HPDE6-E6E7 (cell line): ENCODE measurements around the gene MYRFL.
"Not testable (repeated sequence)": the region's sequence is repeated elsewhere in the genome, so short reads cannot be mapped to it uniquely, and the experiment has no call there.

Experiments used
- DNase-seq: peaks from one replicate; pipeline ENCODE4 v3.0.0; 2011; ENCODE audit warnings: missing footprints; ENCODE audit errors: extremely low spot score

Gene MYRFL

GRCh38 chr12:69843608-69844007 lies 18.6 kb downstream of the MYRFL start:
- DNase-seq = no peak

- no peak for DNase-seq
These were observed 19.4 kb downstream of the MYRFL start for GRCh38 chr12:69844416-69844815.

DNA sequence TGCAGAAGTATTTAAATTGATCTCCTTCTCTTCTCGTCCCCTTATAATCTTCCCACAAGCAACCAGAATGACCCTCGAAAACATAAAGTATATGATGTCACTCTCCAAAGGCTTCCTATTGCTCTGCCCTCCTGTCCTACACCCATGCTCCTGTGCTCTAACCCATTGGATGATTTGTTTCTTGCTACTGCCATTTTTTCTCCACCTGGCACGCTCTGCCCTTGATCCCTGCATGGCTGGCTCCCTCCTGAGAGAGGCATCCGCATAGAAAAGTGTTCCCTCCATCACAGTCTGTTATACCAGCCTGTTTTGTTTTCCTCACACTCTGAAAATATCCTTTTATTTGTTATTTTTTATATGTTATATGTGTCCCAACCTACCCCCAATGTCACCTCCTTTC lies 19.8 kb downstream of the MYRFL start:
- no peak for DNase-seq

GRCh38 chr12:69846976-69847375 lies 21.9 kb downstream of the MYRFL start:
- no peak for DNase-seq

- no peak for DNase-seq
These were observed 26.9 kb downstream of the MYRFL start for GRCh38 chr12:69851976-69852375.

DNA sequence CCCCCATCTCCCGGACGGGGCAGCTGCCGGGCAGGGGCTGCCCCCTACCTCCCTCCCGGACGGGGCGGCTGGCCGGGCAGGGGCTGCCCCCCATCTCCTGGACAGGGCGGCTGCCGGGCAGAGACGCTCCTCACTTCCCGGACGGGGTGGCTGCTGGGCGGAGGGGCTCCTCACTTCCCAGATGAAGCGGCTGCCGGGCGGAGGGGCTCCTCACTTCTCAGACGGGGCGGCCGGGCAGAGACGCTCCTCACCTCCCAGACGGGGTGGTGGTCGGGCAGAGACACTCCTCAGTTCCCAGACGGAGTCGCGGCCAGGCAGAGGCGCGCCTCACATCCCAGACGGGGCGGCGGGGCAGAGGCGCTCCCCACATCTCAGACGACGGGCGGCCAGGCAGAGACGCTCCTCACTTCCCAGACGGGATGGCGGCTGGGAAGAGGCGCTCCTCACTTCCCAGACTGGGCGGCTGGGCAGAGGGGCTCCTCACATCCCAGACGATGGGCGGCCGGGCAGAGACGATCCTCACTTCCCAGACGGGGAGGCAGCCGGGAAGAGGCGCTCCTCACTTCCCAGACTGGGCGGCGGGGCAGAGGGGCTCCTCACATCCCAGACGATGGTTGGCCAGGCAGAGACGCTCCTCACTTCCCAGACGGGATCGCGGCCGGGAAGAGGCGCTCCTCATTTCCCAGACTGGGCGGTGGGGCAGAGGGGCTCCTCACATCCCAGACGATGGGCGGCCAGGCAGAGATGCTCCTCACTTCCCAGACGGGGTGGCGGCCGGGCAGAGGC lies 28.3 kb downstream of the MYRFL start:
- not testable (repeated sequence) for DNase-seq

DNA sequence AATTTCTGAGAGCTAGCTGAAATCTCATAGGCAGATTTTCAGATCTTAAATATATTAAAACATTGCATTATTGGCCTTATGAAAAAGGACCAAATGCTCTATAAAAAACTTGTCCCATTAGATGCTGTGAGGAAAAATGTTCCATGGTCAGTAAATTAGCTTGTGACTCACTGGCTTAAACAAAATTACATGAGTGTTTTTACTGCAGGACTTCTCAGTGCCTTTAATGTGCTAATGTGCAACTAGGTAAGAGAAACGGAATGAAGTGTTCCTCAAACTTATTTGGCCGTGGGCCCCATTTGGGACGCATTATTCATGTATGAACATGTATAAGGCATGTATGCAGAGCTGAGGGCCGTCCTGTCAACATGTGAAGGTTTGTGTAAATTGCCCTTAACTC lies 41.7 kb downstream of the MYRFL start:
- no peak for DNase-seq

- DNase-seq = no peak
These were observed 43.7 kb downstream of the MYRFL start for GRCh38 chr12:69868695-69869094.

- no peak for DNase-seq
These were observed 47.8 kb downstream of the MYRFL start for GRCh38 chr12:69872804-69873203.

GRCh38 chr12:69873429-69873828 lies 48.4 kb downstream of the MYRFL start:
- peak; percentile 33 for DNase-seq

DNA sequence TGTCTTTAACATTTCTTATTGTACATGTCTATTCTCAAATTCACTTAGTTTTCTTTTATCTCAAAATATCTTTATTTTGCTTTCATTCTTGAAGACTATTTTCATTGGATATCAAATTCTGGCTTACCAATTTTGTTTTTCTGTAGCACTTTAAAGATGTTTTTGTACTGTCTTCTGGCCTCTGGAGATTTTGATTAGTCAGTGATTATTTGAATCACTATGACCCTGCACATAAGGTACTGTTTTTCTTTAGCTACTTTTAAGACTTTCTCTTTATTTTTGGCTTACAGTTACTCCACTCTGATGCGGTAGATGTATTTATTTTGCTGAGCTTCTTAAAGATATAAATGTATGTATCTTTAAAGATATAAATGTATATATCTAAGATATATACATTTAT lies 49.6 kb downstream of the MYRFL start:
- DNase-seq = no peak

DNA sequence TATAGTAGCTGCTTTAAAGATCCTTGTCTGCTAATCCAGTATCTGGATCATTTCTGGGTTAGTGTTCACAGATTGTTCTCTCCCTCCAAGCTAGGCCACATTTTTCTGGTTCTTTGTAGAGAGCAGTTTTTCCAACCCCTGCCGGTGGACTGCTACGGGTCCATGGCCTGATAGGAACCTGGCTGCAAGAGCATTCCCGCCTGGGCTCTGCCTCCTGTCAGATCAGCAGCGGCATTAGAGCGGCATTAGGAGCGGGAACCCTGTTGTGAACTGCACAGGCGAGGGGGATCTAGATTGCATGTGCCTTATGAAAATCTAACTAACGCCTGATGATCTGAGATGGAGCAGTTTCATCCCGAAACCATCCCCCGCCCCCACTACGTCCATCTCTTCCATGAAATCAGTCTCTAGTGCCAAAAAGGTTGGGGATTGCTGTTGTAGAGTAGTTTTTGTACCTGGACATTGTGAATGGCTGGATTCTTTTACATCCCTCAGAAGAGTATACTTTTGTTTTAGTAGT lies 50.4 kb downstream of the MYRFL start:
- no peak for DNase-seq

DNA sequence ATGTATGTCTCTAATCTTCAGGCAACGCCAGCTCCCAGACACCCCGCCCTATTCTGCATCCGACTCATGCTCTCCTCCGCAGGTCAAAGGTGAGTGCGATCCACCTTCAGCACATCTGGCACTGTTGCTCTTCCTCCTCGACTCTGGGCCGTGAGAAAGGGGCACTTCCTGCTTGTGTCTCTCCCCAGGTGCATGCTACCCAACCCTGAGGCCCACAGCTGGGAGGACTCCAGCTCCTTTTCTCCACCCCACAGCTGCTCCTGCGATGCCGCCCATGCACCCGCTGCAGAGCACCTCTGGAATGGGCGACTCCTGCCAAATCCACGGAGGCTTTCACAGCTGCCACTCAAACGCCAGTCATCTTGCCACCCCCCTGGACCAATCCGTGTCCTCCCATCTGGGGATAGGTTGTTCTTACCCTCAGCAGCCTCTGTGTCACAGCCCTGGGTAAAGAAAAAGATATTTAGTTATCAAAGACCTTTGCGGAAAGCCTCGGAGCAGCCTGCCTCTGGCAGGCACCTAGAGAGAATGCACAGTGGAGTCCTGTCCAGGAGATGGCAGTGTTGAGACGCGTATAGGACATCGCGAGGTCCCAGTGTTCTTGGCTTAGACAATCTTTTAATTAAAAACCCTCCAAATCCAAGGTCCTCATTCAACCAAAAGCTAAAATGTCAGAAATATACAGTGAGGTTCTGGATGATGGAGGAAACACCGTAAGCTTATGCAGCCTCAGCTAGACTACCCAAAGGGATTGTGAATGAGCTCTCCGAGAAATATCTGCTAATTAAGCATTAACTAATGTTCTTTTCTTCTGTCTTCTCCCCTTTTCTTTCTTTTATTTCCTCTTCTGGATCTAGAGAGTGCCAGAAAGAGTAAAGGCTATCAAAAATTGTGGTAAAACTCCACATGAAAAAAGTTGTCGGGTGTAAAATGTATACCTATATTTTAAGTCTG lies 54.3 kb downstream of the MYRFL start:
- DNase-seq = peak; percentile 73

GRCh38 chr12:69880571-69880970 lies 55.5 kb downstream of the MYRFL start:
- DNase-seq = no peak

DNA sequence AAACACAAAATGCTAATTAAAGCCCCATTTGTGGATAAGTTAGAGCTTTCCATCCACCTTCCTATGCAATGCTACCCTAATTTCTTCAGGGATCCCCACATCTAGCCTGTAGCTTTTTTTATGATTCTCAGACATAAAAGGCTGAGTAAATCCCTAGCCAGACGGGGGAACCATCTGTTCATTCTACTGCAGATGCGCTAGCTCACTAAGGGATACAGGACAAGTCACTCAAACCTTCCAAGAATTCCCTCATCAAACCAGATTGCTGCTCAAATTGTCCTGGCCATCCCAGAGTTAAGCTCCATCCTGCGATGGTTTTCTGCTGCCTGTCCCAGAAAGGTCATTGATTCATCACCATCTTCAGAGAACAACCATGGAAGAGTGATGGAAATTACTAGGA lies 56.7 kb downstream of the MYRFL start:
- no peak for DNase-seq

DNA sequence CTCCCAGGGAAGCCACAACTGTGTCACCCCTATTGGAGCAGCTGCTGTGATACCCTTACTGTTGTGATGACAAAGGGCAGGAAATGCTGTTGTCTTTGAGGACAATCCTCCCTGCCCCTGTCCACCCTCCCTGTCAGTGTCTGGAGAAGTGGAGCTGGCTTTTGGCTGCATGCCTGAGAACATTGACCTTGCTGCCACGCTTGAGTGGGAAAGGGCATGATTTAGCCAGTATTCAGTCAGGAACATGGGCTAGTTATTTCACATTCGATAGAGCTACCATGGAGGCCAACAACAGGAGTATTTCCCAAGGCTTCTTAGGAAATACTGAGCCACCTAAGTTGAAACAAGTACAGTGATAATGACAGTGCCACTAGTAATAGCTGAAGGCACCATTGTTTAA lies 59.4 kb downstream of the MYRFL start:
- no peak for DNase-seq

DNA sequence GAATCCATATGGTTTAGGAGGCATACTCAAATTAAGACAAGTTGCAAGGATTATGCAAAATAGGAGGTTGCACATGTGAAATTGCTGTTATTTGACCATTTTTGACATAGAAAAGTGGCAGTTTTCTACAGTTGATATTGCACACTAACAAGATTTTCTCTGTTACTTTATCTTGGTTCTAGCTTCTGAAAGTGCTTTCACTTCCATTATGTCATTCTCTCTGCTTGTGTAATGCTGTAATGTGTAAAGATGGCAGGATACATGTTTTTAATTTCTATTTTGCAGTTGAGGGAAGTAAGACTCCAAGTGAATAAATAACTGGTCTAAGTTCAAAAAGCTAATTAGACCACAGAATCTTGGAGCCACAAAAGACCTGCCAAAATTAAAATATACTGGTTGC lies 60.6 kb downstream of the MYRFL start:
- no peak for DNase-seq

- no peak for DNase-seq
These were observed 61.1 kb downstream of the MYRFL start for GRCh38 chr12:69886109-69886508.

DNA sequence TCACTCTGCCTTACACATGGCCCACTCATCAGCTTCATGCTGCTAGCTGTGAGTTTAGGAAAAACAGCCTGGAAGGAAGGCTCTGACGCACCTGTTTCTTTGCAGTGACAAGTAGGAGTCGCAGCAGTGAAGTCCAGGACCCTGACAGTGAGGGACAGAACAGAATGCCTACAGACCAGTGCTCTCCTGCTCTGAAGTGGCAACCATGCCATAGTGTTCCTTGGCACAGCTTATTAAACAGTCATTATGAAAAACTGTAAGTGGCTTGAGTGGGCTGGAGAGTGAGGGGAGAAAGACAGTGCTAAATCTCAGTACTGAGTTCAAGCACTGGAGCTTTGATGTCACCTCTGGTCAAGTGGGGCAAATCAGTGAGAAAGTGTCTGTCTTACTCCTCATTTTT lies 61.7 kb downstream of the MYRFL start:
- DNase-seq = no peak

DNA sequence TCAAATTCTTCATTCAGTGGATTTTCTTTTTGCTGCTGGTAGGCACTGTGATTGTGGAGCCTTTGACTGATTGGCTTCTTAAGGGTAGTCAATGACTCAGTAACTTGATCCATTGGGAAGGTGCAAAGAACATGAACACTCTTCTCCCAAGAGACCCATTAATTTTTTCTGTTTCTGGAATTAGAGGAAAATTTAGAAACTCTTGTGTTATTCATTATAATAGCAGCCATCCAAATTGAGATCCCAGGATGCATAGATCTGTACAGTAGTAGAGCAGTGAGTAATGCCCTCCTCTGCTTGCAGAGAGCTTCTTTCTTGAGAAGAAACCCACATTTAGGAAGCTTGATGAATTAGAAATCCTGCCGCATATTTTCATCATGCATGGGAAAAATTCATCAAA lies 63.9 kb downstream of the MYRFL start:
- no peak for DNase-seq

- no peak for DNase-seq
These were observed 69.9 kb downstream of the MYRFL start for GRCh38 chr12:69894800-69895383.

DNA sequence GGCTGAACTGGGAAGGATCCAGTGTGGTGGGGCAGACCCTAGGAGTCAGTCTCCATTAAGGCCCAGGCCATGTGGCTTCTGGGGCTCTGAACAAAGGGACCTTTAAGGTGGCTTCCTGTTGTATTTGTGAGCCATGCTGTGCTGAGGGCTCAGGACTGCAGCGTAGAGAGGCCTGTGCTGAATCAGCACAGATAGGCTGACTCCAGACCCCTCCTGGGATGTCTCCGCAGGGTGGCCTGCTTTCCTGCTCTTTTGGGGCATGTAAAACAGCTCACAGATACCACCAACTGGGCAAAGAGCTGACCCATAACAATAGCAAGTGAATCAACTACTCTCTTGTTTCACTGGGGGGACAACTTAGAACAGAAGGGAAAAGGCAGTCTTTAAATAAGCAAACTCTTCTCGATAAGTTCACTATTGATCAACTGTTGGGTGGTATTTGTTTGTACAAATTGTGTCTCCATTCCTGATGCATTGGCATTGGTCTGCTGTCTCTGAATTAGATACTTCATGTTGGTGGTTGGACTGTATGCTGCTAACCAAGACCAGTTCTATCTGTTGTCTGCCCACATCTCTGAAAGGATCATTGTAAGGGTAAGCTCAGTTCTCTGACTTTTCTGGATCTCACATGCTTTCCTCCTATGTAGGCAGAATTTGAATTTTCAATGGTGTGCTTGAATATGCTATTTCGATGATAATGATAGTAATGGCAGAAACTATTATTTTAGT lies 71.8 kb downstream of the MYRFL start:
- DNase-seq = no peak
